Neural progenitor cell (in vitro differentiated cells): ENCODE data around the gene BCL2L11. TPM values are rescaled to one million over a fixed set of nuclear protein-coding genes. Genes with fewer than 3 reads are reported as not detected.

Experiments used
- DNase-seq: peaks from one replicate; pipeline ENCODE4 v3.0.0-alpha.2; 2016; ENCODE audit warnings: low spot score
- H2AFZ ChIP-seq: fragments of 200-600 bp; sonication (generic); replicated peaks from 2 replicates; pipeline ENCODE4 v1.6.1; 2016; ENCODE audit warnings: antibody characterized with exemption
- H3F3A ChIP-seq: fragments of 200-600 bp; sonication (generic); 2 replicates; pipeline ENCODE4 v1.6.1; 2016; ENCODE audit warnings: antibody characterized with exemption, low read depth
- H3K27ac ChIP-seq: fragments of 200-600 bp; sonication (generic); 2 replicates; pipeline ENCODE4 v1.5.1; 2016; ENCODE audit warnings: mild to moderate bottlenecking
- H3K27me3 ChIP-seq: fragments of 200-600 bp; sonication (generic); 2 replicates; pipeline ENCODE4 v1.6.1; 2016; ENCODE audit warnings: mild to moderate bottlenecking, moderate library complexity
- H3K36me3 ChIP-seq: fragments of 200-600 bp; sonication (generic); 2 replicates; pipeline ENCODE4 v1.5.1; 2016
- H3K4me1 ChIP-seq: fragments of 200-600 bp; sonication (generic); 2 replicates; pipeline ENCODE4 v1.6.1; 2016; ENCODE audit warnings: mixed run types
- H3K4me2 ChIP-seq: fragments of 200-600 bp; sonication (generic); 2 replicates; pipeline ENCODE4 v1.6.1; 2016
- H3K4me3 ChIP-seq: fragments of 200-600 bp; sonication (generic); 2 replicates; pipeline ENCODE4 v1.5.1; 2016
- H3K79me2 ChIP-seq: fragments of 200-600 bp; sonication (generic); 2 replicates; pipeline ENCODE4 v1.6.1; 2016; ENCODE audit warnings: low read depth
- H3K9ac ChIP-seq: fragments of 200-600 bp; sonication (generic); 2 replicates; pipeline ENCODE4 v1.6.1; 2016
- H3K9me3 ChIP-seq: fragments of 200-600 bp; sonication (generic); 2 replicates; pipeline ENCODE4 v1.5.1; 2016; ENCODE audit warnings: low read depth
- H4K20me1 ChIP-seq: fragments of 200-600 bp; sonication (generic); 2 replicates; pipeline ENCODE4 v1.6.1; 2016; ENCODE audit warnings: low read depth
- H3K27ac Mint-ChIP-seq: 3 replicates; pipeline ENCODE4 v1.8.0; 2021; ENCODE audit warnings: mixed read lengths
- H3K27me3 Mint-ChIP-seq: 2 replicates; pipeline ENCODE4 v1.8.0; 2022; ENCODE audit warnings: low read depth, mild to moderate bottlenecking, inconsistent platforms, moderate library complexity, mixed read lengths; ENCODE audit not compliant: insufficient read depth
- H3K36me3 Mint-ChIP-seq: 3 replicates; pipeline ENCODE4 v1.8.0; 2021; ENCODE audit warnings: mixed read lengths
- H3K4me1 Mint-ChIP-seq: 3 replicates; pipeline ENCODE4 v1.8.0; 2021; ENCODE audit warnings: mixed read lengths
- H3K4me3 Mint-ChIP-seq: 3 replicates; pipeline ENCODE4 v1.8.0; 2021; ENCODE audit warnings: mild to moderate bottlenecking, moderate library complexity, mixed read lengths
- H3K9me3 Mint-ChIP-seq: 3 replicates; pipeline ENCODE4 v1.8.0; 2020; ENCODE audit warnings: mixed read lengths
- CTCF ChIP-seq: fragments of 200-600 bp; sonication (generic); IDR thresholded peaks from 2 replicates; pipeline ENCODE4 v1.5.1; 2017; ENCODE audit warnings: antibody characterized with exemption, mild to moderate bottlenecking
- EZH2 ChIP-seq: fragments of 200-600 bp; sonication (generic); IDR thresholded peaks from 2 replicates; pipeline ENCODE4 v1.6.1; 2017; ENCODE audit warnings: antibody characterized with exemption, mild to moderate bottlenecking, moderate library complexity
- EZH2phosphoT487 ChIP-seq: fragments of 200-600 bp; sonication (generic); IDR thresholded peaks from 2 replicates; pipeline ENCODE4 v1.6.1; 2017; ENCODE audit warnings: antibody characterized with exemption
- total RNA-seq: library from RNA; depleted of rRNA; stranded (reverse); fragments of >200 nt; gene quantifications from 2 replicates; pipeline ENCODE4 v1.2.3, GENCODE V29; 2015; ENCODE audit warnings: low replicate concordance

Gene BCL2L11
- total RNA-seq, 1 donor from 2014 or later, result 46.9 TPM

GRCh38 chr2:111186933-111187332 is 66.2 kb downstream of the BCL2L11 start:
- TF ChIP-seq EZH2 (no peak), EZH2phosphoT487 (no peak), CTCF (peak; percentile 6)
- Histone ChIP-seq H4K20me1 (no peaks in the 10 kb centered on the region), H3K36me3 (no peaks in the 10 kb centered on the region), H3K4me3 (no peak overlapping the region), H3K79me2 (no peaks in the 10 kb centered on the region), H3K4me1 (peaks cover 7% of the 10 kb centered on the region), H3K9me3 (no peaks in the 10 kb centered on the region), H2AFZ (no peak overlapping the region), H3K27ac (no peak overlapping the region), H3K4me2 (no peak overlapping the region), H3K9ac (no peak overlapping the region), H3K27me3 (no peaks in the 10 kb centered on the region), H3F3A (no peaks in the 10 kb centered on the region)
- Mint-ChIP-seq H3K27me3 (peaks cover 7% of the 10 kb centered on the region), H3K9me3 (no peaks in the 10 kb centered on the region), H3K36me3 (no peaks in the 10 kb centered on the region), H3K4me3 (no peak overlapping the region), H3K27ac (no peak overlapping the region), H3K4me1 (peaks cover 15% of the 10 kb centered on the region)
- no peak for DNase-seq

- no peak for DNase-seq
- Mint-ChIP-seq H3K27ac (no peak overlapping the region), H3K27me3 (peaks cover 7% of the 10 kb centered on the region), H3K9me3 (no peaks in the 10 kb centered on the region), H3K4me1 (peaks cover 26% of the 10 kb centered on the region), H3K4me3 (no peak overlapping the region), H3K36me3 (no peaks in the 10 kb centered on the region)
- Histone ChIP-seq H3K27me3 (no peaks in the 10 kb centered on the region), H3K4me3 (no peak overlapping the region), H3K27ac (no peak overlapping the region), H4K20me1 (no peaks in the 10 kb centered on the region), H2AFZ (no peak overlapping the region), H3F3A (no peaks in the 10 kb centered on the region), H3K79me2 (no peaks in the 10 kb centered on the region), H3K36me3 (no peaks in the 10 kb centered on the region), H3K4me2 (no peak overlapping the region), H3K4me1 (peaks cover 13% of the 10 kb centered on the region), H3K9me3 (no peaks in the 10 kb centered on the region), H3K9ac (no peak overlapping the region)
- TF ChIP-seq CTCF, result no peak
- TF ChIP-seq EZH2phosphoT487, result no peak
- no peak for TF ChIP-seq EZH2
Measured at GRCh38 chr2:111188681-111189080, 68.0 kb downstream of the BCL2L11 start.

GRCh38 chr2:111189106-111189505 is 68.4 kb downstream of the BCL2L11 start:
- no peaks in the 10 kb centered on the region for H3K36me3 ChIP-seq
- H3K36me3 Mint-ChIP-seq, result no peaks in the 10 kb centered on the region

GRCh38 chr2:111190816-111191540 is 70.3 kb downstream of the BCL2L11 start:
- TF ChIP-seq CTCF (no peak), EZH2phosphoT487 (no peak), EZH2 (no peak)
- H3K4me3 ChIP-seq, result no peak overlapping the region
- no peak overlapping the region for H3K4me2 ChIP-seq
- no peaks in the 10 kb centered on the region for H3K9me3 Mint-ChIP-seq
- H3K27ac ChIP-seq, result no peak overlapping the region
- no peaks in the 10 kb centered on the region for H3K36me3 Mint-ChIP-seq
- H2AFZ ChIP-seq, result no peak overlapping the region
- no peaks in the 10 kb centered on the region for H3K9me3 ChIP-seq
- no peaks in the 10 kb centered on the region for H4K20me1 ChIP-seq
- H3K27me3 ChIP-seq, result no peaks in the 10 kb centered on the region
- H3K4me1 Mint-ChIP-seq, result peaks cover 32% of the 10 kb centered on the region
- DNase-seq, result no peak
- H3K79me2 ChIP-seq, result no peaks in the 10 kb centered on the region
- H3K36me3 ChIP-seq, result no peaks in the 10 kb centered on the region
- no peaks in the 10 kb centered on the region for H3F3A ChIP-seq
- no peak overlapping the region for H3K27ac Mint-ChIP-seq
- H3K4me1 ChIP-seq, result peaks cover 13% of the 10 kb centered on the region
- peaks cover 5% of the 10 kb centered on the region for H3K27me3 Mint-ChIP-seq
- H3K9ac ChIP-seq, result no peak overlapping the region
- no peak overlapping the region for H3K4me3 Mint-ChIP-seq

More at GRCh38 chr2:111189106-111189505, 68.4 kb downstream of the BCL2L11 start:
- TF ChIP-seq EZH2phosphoT487 (no peak), EZH2 (no peak)
- peaks cover 7% of the 10 kb centered on the region for H3K27me3 Mint-ChIP-seq
- Histone ChIP-seq H3F3A (no peaks in the 10 kb centered on the region), H3K27ac (no peak overlapping the region), H3K4me1 (peaks cover 13% of the 10 kb centered on the region), H2AFZ (no peak overlapping the region), H4K20me1 (no peaks in the 10 kb centered on the region), H3K4me3 (no peak overlapping the region), H3K9ac (no peak overlapping the region), H3K9me3 (no peaks in the 10 kb centered on the region), H3K4me2 (no peak overlapping the region), H3K27me3 (no peaks in the 10 kb centered on the region), H3K79me2 (no peaks in the 10 kb centered on the region)
- H3K9me3 Mint-ChIP-seq, result no peaks in the 10 kb centered on the region
- H3K4me3 Mint-ChIP-seq, result no peak overlapping the region
- no peak overlapping the region for H3K27ac Mint-ChIP-seq
- H3K4me1 Mint-ChIP-seq, result peaks cover 26% of the 10 kb centered on the region
- DNase-seq, result no peak
